GM21447 (cell line): ENCODE results near the gene LRRC10B.

Source experiments
- ATAC-seq: cut with Tn5 transposase; IDR thresholded peaks from one replicate; pipeline ENCODE4 v1.9.1; 2021; ENCODE audit not compliant: unreplicated experiment

The LRRC10B gene

DNA sequence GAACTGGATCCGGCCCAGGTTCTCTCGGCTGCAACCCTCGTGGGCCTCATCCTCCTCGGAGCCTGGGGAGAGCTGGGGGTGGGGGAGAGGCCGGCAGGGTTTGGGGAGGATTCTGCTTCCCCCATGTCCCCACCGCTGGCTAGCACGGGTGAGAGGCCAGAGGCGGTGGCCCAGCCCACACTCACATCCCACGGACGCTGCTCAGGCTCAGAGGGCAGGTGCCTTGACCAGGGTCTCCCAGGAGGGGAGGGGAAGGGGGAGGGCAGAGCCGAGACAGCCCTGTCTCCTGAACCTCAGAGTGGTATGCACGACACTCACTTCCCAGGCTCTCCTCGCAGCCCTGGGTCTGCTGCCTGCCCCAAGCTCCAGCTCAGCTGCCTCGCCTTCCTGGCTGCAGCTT is 19.6 kb downstream of the LRRC10B start:
- no peak for ATAC-seq

DNA sequence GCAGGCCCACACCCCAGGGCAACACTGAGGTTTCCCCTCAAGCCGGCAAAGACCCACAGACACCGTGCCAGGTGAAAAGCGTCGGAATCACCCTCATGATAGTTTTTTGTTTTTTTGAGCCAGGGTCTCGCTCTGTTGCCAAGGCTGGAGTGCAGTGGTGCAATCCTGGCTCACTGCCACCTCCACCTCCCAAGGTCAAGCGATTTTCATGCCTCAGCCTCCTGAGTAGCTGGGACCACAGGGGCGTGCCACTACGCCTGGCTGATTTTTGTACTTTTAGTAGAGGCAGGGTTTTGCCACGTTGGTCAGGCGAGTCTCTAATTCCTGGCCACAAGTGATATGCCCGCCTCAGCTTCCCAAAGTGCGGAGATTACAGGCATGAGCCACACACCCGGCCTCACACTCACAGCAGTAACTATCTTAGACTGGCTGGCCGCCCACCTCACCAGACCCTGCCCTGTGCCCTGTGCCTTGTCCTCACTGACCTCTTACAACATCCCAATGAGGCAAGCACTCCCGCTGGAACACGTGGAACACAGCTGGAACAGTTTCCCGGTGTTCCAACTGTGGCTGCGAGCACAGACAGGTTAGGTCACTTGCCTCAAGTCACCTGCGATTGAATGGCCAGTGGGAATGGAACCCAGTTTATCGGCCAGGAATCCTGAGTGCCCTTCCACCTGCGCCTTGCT is 21.1 kb downstream of the LRRC10B start:
- ATAC-seq = no peak

DNA sequence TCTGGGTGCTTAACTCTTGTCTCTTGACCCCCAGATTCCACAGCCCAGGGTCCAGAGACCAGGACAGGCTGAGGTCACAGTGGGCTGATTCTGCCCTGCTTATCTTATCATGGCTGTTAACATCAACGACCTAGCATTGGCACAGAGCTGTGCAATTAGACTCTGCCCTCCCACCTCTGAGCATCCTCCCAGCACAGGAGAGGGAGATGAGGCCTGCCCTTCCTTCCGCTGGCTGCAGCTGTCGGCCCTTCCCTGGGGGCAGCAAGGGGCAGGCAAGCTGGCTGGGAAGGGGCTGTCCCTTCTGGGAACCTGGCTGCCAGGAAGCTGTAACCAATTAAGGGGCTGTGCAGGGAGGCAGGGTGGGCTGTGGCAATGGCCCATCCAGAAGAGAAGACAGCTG is 22.5 kb downstream of the LRRC10B start:
- no peak for ATAC-seq

DNA sequence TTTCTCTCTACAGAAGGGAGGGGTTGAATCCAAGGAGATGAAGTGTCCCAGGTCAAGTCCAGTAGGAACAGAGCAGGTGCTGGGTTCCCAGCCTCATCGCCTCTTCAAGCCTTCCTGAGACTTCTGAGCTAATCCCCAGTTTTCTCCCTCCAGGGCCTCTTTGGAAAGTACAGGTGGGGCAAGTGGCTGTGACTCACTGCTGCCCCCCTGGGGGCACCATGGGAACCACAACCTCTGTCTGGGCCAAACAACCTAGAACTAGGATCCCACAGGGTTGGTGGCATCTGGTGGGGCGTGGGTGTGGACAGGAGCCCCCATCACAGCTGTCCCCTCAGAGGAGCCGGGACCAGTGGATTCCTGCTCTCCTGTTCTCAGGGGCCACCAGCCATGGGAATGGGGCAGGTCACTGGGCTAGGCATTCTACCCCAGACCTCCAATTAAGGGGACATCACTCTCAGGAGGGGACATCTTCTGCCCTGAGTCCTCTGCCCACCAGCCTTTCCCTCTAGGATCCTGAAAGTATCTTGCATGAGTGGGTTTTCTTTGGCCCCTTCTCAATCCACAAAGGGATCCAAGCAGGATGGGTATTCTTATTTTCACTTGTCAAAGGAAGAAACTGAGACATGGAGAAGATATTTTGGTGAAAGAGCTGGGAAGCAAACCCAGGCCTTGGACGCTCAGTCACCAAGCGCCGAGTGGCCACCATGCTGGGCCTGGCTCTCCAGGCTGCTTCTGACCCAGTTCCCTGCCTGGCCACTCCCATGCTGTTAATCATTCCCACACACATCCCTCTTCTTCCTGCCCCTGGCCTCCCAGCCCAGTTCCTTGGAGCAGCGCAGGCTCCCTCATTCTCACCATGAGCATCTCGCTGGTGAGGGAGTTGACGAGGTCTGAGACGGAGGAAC is 23.8 kb downstream of the LRRC10B start:
- ATAC-seq = no peak

DNA sequence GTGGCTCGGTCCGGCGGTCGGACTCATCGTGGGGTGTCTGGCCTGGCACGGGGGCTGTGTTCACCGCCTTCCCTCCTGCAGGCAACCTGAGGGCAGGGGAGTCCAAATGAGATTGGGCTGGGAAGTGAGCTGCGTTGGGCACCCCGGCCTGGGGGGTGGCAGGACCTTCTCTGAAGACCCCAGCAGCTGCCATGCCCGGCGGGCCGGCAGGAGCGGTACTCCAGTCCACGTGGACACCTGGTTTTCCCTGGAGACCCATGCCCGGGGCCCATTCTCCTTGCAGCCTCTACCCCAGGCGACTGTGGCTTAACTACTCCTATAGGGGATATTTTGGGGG is 24.5 kb downstream of the LRRC10B start:
- no peak for ATAC-seq

DNA sequence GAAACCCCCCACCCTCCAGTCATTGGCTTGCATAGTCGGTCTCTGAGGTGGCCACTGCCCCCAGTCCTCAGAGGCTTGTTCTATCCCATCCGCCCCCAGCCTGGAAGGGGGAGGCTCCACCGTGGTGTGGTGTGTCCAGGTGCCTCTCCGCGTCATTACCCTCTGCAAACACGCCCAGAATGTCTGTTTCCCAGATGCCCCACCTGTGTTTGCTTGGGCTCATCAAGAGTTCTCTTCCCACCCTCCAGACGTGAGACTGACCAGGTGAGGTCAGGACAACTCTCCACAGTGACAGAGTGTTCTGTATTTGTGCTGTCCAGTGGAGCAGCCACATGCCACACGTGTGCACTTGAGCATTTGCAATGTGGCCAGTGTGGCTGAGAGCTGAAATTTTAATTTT is 24.9 kb downstream of the LRRC10B start:
- no peak for ATAC-seq

DNA sequence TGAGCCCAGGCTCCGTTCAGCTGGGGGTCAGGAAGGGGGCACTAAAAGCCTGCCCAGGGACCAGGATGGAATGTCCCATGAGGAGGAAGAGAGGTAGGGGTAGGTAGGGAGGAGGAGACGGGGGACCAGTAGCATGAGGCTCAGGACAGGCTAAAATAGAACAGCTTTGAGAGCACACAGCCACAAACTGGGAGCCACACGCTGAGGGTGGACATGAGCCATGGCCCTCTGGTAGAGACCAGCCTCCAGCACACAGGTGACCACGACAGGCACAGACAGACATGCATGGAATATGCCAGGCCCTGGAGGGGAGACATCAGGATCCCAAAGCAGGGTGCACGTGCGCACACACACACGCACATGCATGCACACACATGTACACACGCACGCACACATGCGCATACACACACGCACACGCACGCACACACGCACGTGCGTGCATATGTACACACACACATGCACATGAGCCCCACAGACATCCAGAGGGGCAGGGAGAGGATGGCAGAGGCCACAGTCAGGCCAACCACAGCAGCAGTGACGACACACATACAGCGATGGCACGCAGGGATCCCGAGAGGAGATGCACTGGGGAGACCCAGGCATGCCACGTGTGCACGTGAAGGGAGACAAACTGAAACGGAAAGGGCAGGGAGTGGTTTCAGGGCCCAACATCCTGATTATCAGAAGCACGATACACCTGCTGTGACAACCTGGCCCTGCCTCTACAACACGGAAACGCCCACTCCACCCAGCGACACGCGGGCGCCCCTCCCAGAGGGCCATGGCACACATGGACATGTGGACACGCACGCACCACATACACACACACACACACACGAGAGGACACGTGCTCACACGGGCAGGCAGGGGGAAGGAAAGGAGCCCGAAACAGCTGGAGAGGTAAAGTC is 25.7 kb downstream of the LRRC10B start:
- ATAC-seq = no peak

DNA sequence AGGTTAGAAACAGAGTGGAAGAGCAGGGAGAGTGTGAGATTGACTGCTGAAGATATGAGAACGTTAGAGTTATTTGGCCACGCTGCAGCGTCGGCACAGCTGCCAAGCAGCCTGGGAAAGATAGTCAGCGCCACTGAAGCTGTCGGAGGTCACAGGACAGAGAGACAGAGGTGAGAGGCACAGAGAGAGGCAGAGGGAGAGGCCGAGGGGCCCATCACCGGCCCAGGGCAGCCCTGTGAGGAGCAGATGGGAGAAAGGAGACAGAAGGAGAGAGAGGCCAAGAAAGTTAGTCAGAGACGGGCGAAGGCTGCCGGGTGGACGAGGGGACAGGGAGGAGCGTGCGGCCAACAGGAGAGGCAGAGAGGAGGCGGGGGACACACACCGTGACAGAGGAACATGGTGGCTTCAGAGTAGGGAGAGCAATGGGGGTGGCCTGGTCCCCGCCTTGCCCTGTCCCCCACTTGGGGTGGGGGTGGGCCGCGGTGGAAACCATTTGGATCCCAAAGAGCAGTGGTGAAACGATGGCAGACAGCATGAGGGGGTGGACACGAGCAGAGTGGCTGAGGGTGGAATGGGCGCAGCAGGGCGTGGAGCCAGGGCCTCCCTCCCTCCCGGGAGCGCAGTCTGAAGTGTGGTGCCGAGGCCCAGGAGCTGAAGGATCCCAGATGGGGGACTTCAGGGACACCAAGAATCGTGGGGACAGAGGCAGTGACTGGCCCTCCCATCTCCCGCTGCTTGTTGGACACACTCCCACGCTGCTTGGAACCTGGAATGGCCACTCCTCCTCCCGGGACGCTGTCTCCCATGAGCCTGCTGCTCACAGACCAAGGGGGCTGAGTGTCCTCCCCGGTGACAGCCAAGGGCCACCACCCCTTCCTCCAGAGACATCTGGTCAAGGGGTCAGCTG is 26.6 kb downstream of the LRRC10B start:
- no peak for ATAC-seq

DNA sequence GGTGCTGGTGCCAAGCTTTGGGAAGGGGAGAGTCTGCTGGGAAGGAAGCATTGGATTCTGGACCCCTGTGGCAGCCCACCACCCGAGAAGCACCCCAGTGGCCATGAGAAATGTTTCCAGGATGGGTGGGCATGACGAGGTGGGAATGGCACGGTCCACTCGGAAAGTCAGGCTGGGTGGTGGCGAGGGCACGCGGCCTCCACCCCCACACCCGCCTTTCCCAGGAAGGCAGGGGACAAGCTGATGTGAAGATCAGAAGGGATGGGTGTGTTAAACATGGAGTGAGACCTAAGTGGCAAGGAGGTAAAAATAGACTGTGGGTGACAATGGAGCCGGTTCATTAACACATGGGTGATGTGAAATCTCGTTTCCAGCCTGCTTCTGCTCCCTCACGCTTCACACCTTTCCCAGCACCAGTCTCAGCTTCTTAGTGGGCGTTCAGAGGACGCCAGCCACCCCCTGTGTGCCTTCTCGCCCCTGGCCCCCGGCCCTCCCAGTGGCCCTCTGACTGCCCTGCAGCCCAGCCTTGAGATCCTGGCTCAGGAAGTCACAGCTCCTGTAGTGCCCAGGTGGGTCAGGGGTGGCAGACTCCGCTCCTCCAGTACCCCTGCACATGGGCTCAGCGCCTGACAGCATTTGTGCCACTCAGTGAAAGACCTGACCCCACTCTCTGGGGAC is 27.6 kb downstream of the LRRC10B start:
- ATAC-seq = no peak

DNA sequence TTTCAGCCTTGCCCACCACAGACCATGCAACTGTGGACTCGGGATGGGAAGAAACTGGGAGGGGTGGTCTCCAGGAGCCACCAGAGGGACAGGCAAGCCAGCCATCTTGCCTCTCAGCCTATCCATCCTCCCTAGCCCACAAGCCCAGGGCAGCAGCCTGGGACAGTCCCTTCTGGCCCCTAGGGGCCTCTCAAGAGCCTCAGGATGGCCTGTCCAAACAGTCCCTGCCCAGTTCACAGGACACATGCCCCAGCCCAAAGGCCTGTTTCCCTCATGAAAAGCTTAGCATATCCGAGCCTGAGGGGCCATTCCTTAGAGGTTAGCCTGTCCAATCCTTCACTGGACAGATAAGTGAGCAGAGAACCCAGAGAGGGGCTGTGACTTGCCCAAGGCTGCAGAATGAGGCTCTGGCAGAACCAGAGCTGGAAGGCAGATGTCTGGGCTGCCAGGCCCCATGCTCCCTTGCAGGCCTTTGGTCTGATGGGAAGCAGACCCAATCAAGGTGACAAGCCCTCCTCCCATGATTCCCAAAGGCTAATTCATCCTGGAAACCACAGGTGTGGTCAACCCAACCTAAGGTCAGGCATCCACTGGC is 28.2 kb downstream of the LRRC10B start:
- ATAC-seq = no peak

DNA sequence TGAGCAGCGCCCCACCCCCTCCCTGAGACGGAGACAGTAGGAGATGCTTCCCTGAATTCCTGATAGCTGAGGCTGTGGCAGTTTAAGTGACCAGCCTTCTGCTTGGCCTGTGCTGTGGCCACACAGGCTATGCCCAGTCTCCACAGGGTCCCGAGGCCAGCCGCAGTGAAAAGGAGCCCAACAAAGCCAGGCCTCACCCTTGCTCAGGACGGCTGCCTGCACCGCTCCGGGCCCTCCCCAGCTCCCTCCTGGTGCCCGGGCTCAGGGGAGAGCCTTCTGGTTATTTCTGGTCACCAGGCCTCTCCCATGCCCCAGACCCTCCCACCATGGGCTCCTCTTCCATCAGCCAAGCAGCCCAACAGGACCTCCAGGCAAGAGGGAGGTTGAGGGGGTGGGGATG is 28.8 kb downstream of the LRRC10B start:
- no peak for ATAC-seq

DNA sequence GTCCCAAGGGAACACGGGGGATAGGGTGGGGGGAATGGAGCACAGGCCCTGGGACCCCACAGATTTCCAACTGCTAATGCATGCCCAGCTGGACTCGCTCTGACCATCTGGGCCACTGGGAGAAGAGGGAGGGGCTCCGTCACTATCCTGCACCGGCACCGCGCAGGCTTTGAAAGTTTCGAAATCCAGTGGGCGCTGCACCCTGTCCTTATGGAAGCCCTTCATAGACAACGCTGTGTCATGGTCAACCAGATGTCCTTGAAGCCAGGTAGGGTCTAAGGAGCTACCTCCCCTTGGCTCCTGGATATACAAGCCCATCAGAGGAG is 30.1 kb downstream of the LRRC10B start:
- no peak for ATAC-seq

DNA sequence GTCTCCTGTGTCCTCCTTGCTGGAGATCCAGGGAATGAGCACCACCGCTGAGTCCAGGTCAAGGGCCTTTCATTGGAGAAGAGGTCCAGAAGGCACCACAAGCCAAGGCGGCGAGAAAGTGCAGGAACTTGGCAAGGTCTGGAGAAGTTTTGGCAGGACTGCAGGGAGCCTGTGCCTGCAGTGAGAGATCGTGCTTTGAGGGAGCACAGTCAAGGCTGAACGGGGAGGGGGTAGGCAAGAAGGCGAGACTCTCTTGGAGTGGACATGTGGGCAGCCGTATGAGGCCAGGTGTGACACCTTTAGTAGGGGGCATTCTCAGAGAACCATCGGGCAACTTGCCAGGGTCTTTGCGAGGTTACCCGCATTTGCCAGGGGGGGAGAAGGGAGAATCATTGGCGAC is 30.5 kb downstream of the LRRC10B start:
- no peak for ATAC-seq

DNA sequence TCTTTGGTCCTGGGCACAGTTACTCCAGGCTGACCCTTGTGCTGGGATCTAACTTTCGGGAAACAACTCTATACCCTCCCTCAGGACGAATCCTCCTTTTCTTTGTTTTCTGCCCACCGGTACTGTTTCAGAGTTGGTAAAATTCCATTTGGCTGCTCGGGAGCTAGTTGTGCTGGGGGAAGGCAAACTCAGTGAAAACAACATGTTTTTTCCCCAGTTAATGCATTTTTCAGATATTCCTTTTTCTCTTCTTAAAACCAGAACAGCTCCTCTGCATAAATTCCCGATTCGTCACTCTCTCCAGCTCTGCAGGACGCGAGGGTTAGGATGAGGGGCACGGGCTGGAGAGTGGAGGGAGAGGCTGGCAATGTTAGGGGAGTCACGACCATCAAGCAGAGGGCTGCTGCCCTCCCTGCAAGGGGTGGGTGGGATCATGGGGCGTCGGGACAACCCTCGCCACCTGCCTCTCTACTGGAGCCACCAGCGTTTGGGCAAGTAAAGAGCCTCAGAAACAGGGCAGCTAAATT is 31.3 kb downstream of the LRRC10B start:
- no peak for ATAC-seq

DNA sequence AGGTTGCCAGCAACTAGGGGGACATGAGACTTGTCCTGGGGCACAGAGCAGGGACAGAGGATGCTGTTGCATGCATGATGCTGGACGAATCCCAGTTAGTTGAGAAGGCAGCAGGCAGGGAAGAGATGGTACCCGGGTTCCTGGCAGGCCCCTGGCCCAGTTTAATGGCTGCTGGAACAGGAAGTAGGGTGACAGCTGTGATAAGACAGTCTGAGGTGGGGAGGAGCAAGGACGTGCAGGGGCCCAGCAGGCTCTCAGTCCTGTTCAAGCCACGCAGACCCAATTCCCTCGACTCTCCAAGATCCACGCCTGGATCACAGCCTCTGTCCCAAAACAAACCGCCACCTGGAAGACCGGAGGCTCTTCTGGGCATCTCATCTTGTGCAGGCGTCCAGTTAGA is 32.0 kb downstream of the LRRC10B start:
- no peak for ATAC-seq

DNA sequence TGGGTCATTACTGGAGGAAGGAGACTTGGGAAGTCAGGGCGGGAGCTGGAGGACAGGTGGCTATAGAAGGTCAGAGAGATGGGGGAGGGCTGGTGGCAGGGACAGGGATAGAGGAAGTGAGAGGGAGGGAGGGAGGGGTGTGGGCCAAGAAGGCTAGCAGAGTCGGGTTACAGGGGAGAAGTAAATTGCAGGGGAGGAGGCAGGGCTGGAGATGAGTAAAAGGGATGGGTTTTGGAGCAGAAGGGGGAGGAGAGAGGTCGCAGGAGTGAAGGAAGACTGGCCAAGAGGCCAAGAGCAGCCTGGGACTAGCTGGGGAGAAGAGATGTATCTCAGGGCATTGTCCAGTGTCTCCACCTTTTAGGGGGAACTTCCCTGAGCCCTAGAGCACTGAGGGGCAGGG is 33.0 kb downstream of the LRRC10B start:
- ATAC-seq = no peak

DNA sequence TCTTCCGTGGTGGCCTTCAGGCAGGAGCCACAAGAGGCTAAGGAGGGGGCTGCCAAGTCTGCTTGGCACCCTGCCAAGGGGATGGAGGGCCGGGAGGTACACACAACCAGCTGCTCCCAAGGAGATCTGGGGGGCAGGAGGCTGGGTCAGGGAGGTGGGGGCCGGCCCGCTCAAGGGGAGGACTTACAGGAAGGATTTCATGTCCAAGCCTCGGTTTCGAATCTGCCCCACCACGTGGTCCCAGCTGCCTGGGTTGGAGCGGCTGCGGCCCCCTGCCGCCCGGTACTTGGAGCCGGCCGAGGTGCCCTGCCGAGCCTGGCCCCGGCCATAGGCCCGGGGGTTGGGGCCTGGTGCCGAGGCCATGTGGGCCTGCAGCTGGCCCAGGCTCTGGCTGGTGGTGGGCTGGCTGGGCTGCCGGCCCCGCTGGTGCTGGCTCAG is 33.5 kb downstream of the LRRC10B start:
- ATAC-seq = no peak

DNA sequence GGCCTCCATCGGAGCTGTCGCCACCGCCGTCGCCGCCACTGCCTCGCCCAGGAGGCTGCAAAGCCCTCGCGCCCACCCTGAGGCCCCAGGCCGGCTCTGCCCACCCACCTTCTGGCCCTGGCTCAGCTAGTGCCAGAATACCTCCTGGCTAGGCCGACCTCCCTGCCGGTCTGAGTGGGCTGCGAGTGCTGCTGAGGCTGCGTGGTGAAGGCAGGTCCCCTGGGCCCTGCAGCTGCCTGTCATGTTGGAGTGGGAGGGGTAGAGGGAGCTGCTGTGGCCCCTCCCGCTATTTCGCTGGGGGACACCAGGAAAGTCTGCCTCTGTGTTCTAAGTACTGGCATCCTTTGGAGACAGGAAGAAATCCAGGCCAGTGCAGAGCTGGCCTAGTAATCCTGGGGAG is 34.2 kb downstream of the LRRC10B start:
- no peak for ATAC-seq

DNA sequence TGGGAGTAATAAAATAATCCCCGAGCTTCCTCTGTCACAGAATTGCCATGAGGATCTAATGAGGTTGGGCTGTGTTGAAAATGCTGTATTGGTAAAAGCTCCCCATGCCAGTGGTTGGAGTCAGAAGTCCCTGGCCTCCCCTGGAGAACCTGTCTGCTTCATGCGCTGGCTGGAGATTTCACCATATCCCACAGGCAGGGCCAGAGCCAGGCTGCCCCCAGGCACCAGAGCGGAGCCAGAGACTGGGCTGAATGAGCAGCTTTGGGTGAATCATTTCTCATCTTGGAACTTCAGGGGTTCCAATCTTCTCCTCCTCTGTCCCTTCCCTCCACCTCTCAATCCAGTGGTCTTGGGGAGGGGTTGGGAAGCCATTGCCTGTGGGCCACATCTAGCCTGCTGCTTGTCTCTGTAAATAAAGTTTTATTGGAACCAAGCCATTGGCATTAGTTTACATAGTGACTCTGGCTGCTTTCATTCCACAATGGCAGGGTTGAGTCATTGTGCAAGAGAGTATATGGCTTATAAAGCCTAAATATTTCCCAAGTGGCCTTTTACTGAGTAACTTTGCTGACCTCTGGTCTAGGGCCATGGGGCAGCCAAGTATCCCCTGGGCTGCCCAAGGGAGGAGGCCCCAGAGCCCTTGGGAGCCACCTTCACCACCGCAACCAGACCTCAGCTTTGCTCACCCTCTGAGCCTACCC is 35.2 kb downstream of the LRRC10B start:
- no peak for ATAC-seq
